GM15510 (cell line): ENCODE results near the gene SUCLG2.

Source experiments
- POLR2A ChIP-seq: IDR thresholded peaks from 3 replicates; pipeline ENCODE4 v1.6.1; 2011; ENCODE audit warnings: borderline replicate concordance; ENCODE audit not compliant: insufficient read length; ENCODE audit errors: extremely low read depth

Gene SUCLG2

DNA sequence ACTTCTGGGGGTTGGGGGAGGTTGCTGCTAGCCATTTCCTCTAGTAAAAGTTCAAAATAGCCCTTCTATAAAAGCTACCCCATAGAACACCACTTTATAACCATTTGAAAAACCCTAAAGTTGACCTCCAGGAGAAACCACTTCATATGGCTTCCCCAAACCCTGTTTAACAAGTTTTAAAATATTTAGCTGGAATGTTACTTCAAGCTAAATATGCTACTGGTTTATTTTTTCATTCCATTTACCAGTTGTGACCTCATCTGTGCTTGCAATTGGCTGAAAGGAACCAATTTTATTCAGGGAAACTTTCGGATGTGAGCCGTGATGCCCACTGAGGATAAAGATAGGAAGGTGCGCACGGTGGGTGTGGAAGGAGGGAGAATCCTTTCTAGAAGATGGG lies 221.3 kb downstream of the SUCLG2 start:
- no peak for TF ChIP-seq POLR2A

DNA sequence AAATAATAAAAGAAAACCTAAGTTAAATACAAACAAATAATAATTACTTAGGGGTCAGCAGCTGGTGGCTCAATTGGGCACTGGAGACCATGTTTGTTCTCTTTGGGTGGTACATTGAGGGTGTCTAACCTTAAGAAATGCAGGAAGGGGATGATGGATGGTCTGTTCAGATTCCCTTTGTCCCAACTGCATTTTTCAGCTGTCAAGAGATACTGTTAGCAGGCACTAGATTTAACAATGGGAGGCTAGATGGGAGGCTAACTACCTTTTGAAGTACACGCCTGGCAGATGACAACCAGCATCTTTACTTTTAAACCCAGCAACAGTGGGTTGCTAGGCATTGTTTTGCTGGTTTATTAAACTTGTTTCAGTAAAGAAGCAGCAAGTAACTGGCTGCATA lies 222.5 kb downstream of the SUCLG2 start:
- TF ChIP-seq POLR2A: no peak

DNA sequence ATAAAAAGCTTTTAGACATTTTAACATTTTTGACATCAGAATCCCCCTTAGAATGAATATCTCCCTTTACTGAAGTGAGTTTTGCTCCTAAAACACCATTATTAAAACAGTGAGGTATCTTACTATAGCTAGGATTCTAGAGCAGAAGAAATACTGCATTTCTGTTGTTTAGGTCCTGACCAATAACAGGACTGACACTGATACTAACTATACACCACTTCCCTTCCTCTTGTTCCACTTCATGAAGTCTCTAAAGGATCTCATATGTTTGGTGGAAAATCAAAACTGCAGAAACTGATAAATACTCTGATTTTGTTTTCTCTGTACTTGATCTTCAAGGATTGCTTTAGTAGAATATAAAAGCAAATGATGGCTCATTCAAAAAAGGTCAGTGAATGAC lies 230.7 kb downstream of the SUCLG2 start:
- TF ChIP-seq POLR2A: no peak

DNA sequence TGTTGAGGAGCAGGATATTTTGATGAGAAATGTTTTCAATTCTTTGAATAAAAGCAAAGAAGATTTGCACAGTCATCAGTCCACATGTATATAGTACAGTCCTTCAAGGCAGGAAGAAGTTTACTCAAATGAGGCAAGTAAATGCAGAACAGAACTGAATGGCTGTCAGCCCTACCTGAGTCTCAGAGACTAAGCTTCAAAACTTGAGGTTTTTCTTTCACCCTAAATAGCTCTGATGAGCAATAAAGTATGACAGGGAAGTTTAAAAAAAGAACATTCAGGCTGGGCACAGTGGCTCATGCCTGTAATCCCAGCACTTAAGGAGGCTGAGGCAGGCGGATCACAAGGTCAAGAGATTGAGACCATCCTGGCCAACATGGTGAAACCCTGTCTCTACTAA lies 232.5 kb downstream of the SUCLG2 start:
- no peak for TF ChIP-seq POLR2A

DNA sequence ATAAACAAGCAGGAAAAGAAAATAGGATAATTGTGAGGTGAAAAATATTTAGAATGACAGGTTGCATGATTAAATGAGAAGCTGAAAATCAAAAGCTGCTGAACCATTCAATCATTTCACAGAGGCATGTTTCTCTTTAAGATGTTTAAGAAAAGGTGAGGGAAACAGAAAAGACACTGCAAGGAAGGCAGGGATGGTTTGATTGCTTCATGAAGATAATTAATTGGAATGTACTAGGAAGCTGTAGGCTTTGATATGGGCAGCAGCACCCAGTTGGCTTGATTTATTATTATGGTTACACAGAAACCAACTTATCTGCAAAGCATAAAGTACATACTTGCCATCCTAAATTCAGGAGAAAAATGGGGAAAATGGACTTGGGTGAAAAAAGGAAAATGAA lies 234.6 kb downstream of the SUCLG2 start:
- TF ChIP-seq POLR2A: no peak

DNA sequence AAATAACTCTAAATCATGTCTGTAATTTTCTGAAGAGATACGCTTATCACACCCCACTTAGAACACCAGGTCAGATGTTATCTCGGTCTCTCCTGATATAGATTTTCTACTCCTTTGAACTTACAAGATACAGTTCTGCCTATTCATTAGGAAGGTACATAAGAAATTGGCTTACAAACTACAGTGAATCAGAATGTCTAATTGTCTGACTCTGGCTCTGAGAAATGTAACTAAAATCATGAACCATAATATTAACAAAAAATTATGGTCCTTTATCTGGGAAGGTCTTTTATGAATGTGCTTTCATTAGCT lies 235.2 kb downstream of the SUCLG2 start:
- no peak for TF ChIP-seq POLR2A

DNA sequence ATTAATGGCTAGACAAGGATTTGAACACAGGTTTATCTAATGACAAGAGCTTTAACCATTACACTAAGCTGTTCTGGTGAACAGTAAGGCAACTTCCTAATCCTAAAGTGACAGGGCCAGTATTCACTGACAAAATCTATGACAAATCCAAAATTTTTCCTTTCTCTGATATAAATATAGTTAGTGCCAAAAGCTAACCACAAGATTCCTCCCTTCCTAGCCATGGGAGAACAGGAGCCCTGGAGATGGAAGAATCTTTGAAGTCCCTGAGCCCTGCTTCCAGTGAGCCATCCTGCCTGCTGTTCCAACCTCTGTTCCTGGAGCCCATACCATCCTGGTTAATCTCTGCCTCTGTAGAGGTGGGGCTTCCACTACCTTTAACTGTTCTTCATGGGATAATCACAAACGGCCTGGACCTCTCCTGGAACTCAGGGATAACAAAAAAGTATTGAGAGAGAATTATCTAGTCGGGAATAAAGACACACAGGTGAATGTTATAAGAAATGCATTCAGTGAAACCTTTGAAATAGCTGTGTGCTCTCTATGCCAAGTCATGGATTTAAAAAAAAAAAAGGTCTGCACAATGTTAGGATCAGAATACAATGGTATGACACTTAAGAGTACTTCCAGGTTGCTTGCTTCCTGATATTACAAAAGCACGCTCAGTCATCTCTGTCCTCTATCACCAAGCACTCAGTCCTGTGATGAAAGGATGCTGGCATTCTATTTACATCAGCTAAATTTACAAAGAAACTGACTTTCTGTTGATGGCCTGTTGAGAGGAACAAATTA lies 235.8 kb downstream of the SUCLG2 start:
- TF ChIP-seq POLR2A: no peak

DNA sequence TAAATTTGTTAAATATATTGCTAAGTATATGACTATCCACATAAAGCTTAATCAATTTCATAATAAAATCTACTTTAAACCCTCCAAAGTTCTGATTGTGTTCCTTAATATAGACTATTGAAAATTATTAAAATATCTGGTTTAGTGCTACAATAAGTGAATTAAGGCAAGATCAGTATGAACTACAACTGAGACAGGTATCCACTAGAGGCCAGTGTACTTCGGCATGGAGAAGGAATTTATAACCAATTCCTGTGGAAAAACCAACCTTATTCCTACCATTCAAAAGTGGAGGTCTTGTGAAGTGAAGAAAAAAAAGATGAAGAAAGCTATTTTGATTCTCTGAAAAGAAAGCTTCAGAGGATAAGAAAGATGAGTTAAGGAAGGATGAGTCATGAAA lies 237.7 kb downstream of the SUCLG2 start:
- TF ChIP-seq POLR2A: no peak

DNA sequence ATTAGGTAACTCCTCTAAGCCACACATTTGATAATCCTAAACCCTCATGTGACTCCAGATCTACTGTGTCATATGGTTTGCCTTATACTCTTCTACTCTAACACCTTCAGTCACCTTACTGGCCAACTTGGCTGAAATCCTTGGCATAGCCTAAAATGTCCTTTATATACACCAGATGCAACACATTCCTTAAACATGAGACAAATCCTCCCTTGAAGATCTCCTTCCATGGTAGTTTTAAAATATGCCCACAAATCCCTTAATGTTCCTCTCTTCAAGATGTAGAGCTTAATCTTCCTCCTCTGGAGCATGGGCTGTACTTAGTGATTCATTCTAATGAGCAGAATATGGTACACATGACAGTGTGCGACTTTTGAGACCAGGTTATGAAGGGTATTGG lies 238.9 kb downstream of the SUCLG2 start:
- no peak for TF ChIP-seq POLR2A

DNA sequence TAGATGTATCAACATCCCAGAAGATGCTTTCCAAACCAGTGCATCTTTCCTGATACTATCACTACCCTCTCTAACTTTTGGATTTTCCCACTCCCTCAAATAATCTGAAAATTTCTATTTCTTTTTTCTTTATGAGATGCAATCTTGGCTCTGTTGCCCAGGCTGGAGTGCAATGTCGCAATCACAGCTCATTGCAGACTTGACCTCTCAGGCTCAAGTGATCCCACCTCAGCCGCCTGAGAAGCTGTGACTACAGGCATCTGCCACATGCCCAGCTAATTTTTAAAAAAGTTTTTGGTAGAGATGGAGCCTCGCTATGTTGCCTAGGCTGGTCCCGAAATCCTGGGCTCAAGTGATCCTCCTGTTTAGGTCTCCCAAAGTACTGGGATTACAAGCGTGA lies 239.7 kb downstream of the SUCLG2 start:
- TF ChIP-seq POLR2A: no peak

DNA sequence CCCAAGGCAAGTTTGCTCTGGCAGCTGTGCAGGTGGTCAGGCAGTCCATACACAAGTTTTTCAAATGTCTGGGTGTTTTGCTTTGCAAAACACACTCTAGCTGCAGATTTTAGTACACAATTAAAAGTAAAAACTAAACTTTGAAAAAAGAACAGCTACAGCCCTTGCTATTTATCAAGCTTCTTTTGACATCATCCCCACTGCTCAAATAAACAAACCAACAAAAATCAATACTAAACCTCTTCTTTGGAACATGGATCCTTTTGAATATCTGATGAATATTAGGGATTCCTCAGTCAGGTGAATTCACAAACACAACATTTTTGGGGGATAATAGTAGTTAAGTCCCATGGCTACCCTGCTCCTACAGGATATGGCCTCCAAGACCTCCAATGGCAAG lies 249.2 kb downstream of the SUCLG2 start:
- TF ChIP-seq POLR2A: no peak

DNA sequence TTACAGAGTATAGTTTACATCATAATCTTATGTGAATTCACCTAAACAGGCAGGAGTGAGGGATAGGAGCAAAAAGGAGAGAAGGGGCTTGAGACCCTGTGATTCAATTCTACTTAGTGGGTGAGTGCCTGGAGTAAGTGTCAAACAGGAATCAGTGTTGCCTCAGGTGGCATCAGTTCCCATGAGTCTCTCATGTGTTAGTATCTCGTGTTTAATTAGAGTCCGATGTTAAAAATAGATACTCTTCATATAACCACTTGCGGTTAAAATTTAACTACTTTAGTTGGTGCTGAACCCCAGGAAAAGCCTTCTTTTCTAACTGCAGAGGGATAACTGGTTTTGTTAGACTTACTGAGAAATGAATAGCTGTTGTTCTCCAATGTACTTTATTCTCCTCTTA lies 251.5 kb downstream of the SUCLG2 start:
- no peak for TF ChIP-seq POLR2A

DNA sequence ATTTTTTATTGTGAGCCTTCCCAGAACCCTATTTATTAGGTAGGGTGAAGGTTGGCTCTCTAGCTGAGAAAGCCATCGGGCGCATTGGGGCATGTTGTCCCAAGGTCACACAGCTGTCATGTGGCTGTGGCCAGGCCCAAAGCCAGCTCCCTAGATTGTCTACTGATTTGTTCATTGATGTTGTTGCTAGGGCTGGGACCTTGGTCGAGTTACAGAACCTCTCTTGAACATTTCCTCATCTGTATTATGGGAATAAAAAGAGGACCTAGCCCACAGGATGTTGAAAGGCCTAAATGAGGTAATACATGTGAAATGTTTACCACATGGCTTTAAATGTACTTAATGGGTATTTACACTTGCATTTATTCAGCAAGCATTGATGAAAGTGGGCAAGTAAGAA lies 252.5 kb downstream of the SUCLG2 start:
- TF ChIP-seq POLR2A: no peak

DNA sequence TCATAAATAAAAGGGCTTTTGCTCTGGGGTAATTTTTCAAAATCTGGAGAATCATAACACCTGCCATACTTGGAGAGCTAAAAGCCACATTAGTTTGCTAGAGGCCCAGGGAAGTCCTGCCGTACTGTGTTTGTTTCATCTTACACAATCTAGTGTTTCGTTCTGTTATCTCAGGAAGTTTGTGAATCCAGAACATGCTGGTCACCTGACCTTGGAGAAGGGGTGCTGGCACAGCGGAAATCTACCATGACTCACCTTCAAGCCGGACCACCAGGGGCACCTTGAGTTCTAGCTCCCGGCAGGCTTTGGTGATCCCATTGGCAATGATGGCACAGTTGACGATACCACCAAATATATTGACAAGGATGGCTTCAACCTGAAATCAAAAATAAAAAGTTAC lies 253.9 kb downstream of the SUCLG2 start:
- no peak for TF ChIP-seq POLR2A

DNA sequence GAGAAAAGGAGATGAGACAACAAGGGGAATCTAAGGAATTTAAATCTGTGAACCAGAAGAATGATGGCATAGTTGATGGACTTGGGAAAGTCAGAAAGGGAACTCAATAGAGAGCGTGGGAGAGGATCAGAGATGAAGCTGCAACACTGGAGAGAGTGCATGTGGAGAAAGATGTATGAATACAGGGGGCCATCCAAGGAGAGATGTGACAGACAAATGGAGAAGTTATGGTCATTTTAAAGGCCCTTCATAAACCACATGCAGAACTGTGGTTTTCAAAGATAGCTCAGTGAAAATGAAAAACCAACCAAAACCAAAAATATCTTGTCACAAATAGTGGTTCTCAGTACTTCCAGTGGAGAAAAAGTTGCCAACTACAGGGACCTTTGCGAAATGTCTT lies 265.2 kb downstream of the SUCLG2 start:
- no peak for TF ChIP-seq POLR2A

DNA sequence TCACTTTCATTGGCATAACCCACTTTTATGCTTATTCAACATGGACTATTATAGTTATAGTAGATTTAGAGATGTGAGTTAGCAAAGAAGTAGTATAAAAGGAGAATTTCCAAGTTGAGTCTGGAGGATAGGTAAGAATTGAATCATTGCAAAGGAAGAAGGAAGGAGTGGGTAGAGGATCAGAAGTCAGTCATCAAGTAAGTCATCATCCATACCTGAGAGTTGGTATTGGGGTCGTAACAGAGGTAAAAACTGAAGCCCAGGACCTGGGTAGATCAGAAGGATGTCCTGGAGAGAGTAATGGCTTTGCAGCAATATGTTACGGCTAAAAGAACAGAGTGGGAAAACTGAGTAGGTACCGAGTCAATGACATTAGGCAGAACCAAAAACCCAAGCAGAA lies 265.7 kb downstream of the SUCLG2 start:
- no peak for TF ChIP-seq POLR2A

DNA sequence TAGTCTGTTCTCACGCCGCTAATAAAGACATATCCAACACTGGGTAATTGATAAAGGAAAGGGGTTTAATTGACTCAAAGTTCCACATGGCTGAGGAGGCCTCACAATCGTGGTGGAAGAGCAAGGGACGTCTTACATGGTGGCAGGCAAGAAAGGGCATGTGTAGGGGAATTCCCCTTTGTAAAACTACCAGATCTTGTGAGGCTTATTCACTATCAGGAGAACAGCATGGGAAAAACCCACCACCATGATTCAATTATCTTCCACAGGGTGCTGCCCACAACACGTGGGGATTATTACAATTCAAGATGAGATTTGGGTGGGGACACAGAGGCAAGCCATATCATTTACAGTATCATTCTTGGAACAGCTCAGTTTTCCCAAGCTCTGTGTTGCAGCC lies 268.0 kb downstream of the SUCLG2 start:
- TF ChIP-seq POLR2A: no peak
